GM21576 (cell line): ENCODE measurements around the gene OCRL.

Experiments
- ATAC-seq: cut with Tn5 transposase; IDR thresholded peaks from one replicate; pipeline ENCODE4 v1.9.1; 2021; ENCODE audit warnings: mild to moderate bottlenecking, moderate library complexity; ENCODE audit not compliant: unreplicated experiment

Gene OCRL

GRCh38 chrX:129581904-129582303 lies 41.8 kb downstream of the OCRL start:
- no peak for ATAC-seq

DNA sequence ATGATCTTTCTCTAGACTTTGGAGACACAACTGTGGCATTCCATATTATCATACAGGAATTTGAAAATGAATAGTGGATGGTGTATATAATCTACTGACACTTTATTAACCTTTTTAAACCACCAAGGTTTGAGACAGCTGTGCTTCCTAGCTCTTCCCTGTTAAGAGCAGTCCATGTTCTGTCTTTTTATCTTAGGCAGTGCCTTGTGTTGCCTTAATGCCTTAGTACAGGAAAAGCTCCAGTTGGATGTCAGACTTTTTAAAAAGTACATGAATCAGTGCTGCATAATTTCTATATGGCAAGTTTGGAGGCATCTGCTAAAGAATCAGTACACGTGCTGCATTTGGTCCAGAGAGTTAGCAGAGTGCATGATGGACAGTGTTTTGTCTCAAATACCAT lies 45.1 kb downstream of the OCRL start:
- no peak for ATAC-seq

DNA sequence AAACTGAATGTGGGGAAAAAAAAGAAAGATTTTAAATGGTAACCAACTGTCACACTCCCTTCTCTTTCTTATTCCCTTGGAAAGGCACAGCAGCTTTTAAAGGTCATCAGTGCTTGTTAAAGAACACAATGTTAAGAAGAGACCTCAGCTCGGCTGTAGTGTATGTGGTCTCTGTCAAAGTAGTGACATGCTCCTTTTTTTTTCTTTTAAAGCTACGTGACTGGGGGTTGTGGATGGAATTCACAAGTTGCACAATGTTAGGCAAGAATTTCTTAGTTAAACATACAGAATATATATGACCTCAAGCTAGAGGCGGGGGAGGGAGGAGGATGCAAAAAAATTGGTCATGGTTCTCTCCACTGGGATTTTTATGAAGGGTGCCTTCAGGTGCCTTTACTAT lies 45.6 kb downstream of the OCRL start:
- no peak for ATAC-seq

- ATAC-seq: no peak
Observed at GRCh38 chrX:129586446-129586845, 46.4 kb downstream of the OCRL start.

- ATAC-seq: no peak
Observed at GRCh38 chrX:129590596-129590995, 50.5 kb downstream of the OCRL start.

DNA sequence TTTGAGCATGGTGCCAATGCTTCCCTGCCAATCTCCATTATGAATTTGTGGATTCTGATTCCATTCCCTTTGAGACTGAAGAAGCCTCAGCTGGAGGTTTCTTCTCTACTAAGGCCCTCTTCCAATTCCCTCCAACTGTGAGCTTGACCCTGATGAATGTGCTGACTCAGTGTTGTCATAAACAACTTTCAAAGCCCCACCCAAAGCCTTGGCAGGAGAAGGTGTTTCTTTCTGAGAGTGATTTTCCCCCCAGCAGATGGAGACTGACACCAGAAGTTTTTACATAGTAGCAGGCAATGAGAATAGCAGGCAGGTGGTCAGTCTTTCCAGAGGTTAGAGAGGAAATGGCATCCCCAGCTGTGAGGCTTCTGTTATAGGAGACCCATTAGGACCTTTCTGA lies 53.1 kb downstream of the OCRL start:
- no peak for ATAC-seq

GRCh38 chrX:129594781-129595180 lies 54.7 kb downstream of the OCRL start:
- ATAC-seq: no peak

GRCh38 chrX:129596077-129596476 lies 56.0 kb downstream of the OCRL start:
- no peak for ATAC-seq

DNA sequence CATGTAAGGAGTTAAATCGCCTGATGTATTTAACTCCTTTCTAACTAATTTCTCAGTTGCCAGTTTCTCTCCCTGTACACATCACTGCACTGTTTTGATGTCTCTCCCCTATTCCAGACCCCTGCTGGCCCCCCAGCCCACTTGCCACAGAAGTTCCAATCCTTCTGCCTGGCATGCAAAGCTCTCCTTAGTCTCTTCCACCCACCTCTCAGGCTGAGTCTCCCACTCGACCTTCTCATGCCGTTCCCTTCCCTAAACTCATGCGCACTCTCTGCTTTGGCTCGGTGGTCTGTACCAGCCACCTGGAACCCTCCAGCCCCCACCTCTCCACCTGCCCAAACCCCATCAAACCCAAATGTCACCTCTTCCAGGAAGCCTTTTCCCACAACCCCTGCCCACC lies 57.8 kb downstream of the OCRL start:
- no peak for ATAC-seq

GRCh38 chrX:129599499-129599898 lies 59.4 kb downstream of the OCRL start:
- no peak for ATAC-seq

DNA sequence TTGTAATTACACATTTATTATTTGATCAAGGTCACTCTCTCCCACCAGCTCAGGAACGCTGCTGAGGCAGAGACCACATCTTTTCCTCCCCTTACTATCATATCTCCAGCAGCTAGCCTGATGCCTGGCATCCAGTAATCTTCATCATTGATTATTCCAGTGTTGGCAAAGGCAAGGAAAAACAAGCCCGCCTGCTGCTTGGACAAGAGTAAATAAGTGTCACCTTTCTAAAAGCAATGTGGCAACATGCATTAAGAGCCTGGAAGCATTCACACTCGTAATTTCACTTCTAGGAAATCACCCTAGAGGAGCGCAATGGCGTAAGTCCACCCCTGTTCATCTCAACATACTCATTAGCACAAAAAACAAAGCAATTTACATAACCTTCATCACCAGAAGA lies 59.9 kb downstream of the OCRL start:
- no peak for ATAC-seq

DNA sequence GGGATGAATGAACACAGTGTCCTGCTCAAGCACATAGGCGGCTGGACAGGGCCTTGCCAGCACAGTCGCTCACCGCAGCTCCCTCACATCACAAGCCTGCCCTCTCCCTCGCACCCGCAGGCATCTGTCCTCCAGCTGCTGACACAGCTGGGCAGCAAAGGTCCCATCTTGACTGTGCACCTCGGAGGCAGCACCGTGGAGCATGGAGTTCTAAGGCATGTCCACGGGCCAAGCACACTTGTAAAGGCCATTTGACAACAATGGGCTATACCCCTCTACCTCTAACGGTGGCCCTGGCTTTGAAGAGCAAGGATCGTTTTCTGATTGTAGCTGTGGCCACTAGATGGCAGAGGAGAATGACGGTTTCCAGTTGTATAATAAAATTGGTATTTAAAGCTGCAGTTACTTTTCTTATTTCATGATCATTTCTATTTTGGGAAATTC lies 60.9 kb downstream of the OCRL start:
- peak; percentile 44 for ATAC-seq

- no peak for ATAC-seq
Observed at GRCh38 chrX:129606918-129607317, 66.9 kb downstream of the OCRL start.

DNA sequence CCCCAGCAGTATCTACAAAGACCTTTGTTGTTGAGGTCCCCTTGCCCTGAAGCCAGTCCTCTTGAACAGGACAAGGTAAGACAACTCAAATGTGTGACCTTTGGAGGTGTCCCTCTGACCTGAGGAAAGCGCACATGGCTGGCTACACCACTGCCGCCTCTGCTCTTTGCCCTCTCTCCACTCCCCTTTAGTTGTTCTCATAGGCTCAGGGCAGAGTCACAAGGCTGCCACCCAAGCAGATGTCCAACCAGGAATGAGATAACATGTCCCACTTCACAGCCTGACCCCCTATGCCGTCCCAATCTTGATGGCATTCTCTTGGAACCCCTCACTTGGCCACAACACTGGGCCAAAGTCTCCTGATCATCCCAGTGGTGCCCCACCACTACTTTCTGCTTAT lies 68.4 kb downstream of the OCRL start:
- ATAC-seq: no peak

- ATAC-seq: no peak
Observed at GRCh38 chrX:129609395-129609794, 69.3 kb downstream of the OCRL start.

DNA sequence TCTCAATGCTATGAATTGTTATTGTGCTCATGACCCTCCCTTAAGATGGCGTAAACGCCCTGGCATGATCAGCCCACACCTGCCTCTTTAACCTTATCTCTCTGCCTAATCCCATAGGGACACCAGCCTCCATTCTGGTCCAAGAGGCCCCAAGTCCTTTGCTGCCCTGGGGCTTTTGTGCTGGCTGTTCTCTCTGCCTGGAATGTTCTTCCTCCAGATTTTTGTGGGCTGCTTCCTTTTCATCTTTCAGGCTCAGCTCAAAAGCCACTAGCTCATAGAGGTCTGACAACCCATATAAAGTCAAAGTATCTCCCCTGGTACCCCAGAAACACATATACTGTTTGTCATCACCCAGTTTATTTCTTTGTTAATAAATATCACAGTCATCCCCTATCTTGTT lies 72.3 kb downstream of the OCRL start:
- ATAC-seq: no peak

DNA sequence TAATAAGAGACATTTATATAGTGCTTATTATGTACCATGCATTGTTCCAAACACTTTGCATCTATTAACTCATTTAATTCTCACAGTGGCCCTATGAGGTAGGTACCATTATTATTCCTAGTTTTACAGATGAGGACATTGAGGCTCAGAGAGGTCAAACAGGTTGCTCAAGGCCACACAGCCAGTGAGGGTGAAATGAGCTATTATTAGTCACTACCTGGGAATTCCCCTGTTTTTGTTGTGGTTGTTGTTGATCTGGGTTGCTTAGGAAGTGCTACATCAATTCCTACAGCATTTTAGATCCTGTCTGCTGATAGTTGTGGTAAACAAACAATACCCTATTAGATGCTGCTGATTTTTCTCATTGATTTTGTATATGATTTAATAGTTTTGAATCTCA lies 73.5 kb downstream of the OCRL start:
- ATAC-seq: no peak

DNA sequence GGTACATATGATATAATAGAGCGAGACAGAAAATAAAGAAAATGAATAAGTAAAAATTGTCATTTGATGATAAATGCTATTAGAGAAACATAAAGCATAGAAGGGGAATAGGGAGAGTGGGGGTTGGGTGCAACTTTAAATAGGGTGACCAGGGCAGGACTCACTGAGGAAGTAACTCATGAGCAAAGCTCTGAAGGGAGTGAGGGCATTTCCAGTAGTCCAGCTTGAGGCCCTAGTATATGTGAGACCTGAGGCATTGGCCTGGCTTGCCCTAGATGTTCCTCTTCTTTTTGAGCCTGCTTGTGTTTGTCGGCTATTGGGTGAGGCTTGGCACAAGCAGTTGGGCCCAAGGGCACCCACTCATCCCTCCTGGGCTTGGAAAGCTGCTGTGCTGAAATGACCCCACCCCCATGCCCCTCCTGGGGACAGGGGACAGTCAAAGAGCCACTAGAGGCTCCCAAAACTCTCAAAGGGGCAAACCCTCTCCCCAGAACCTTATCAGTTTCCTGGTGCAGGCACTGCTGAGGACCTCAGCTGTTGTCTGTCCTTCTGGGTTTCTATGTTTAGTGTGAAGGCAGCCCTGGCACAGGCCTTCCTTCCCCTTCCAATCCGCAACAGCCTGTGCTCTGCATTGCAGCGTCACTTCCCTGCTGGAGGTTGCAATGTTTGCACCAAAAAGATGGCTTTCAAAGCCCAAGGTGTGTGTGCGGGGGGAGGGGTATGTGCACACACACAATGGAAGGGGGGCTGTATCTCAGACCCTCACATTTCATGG lies 74.6 kb downstream of the OCRL start:
- ATAC-seq: no peak

- no peak for ATAC-seq
Observed at GRCh38 chrX:129617420-129617819, 77.4 kb downstream of the OCRL start.

DNA sequence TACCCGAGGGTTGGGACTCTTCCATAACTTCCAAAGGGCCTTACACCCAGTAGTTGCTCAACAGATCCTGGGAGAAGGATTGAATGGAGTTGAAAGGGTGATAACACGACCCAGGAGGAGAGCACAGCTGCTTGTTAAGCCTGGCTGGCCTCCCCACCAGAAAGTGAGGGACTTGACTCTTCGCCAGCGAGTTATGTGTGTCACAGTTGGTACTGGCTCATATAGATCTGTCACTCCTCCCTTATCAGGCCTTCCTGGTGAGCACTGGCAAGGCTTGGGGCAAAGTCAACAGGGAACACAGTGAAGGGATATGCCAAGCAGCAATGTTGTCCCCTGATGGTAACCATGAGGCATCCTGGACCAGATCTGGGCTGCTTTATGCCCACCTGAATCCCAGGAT lies 78.9 kb downstream of the OCRL start:
- no peak for ATAC-seq

- ATAC-seq: no peak
Observed at GRCh38 chrX:129622757-129623301, 82.8 kb downstream of the OCRL start.

- ATAC-seq: no peak
Observed at GRCh38 chrX:129626026-129626425, 86.0 kb downstream of the OCRL start.

GRCh38 chrX:129629837-129630236 lies 89.8 kb downstream of the OCRL start:
- ATAC-seq: no peak
